SK-N-MC (cell line): ENCODE measurements around the gene FANK1.
"Not testable (repeated sequence)": the region's sequence is repeated elsewhere in the genome, so short reads cannot be mapped to it uniquely, and the experiment has no call there.

Experiments
- EZH2 ChIP-seq: fragments of 200-600 bp; sonication (generic); IDR thresholded peaks from one replicate; pipeline ENCODE4 v1.6.1; 2017; ENCODE audit warnings: antibody characterized with exemption
- FOXP2 ChIP-seq: optimal IDR thresholded peaks from 2 replicates; pipeline ENCODE3; 2011; ENCODE audit warnings: mild to moderate bottlenecking, moderate library complexity; ENCODE audit not compliant: insufficient read depth; ENCODE audit errors: extremely low read length, control extremely low read depth
- POLR2AphosphoS5 ChIP-seq: IDR thresholded peaks from 2 replicates; pipeline ENCODE4 v1.6.1; 2012; ENCODE audit warnings: mild to moderate bottlenecking, low read depth, low read length, borderline replicate concordance

DNA sequence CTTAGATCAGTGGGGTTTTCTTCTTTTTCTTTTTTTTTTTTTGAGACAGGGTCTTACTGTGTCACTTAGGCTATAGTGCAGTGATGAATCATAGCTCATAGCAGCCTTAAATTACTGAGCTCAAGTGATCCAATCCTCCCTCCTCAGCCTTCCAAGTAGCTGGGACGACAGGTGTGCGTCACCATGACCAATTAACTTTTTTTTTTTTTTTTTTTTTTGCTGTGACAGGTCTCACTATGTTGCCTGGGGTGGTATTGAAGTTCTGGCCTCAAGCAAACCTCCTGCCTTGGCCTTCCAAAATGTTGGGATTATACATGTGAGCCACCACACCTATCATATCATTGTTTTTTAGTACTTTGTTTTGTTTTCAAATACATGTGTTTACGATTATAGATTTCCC, 13.1 kb downstream of the FANK1 start:
- not testable (repeated sequence) for TF ChIP-seq EZH2, POLR2AphosphoS5, FOXP2
